Right renal pelvis (tissue), 4 donors: Measurements from ENCODE around the gene HSPG2. TPM values are rescaled to one million over a fixed set of nuclear protein-coding genes. Genes with fewer than 3 reads are reported as not detected.
"Not testable (repeated sequence)": the region's sequence is repeated elsewhere in the genome, so short reads cannot be mapped to it uniquely, and the experiment has no call there.

ENCODE experiments used
- DNase-seq, 4 donors: peaks; one replicate each; pipeline ENCODE4 v3.0.0-alpha.2; 2013; ENCODE audit warnings: low read depth in 4 of 4, low spot score in 3 of 4, missing footprints in 1 of 4
- polyA plus RNA-seq, 4 donors: library from polyadenylated mRNA; unstranded; fragments of 120-200 nt; gene quantifications; one replicate each; pipeline ENCODE4 v1.2.1, GENCODE V29; 2013; ENCODE audit not compliant: insufficient read length in 4 of 4

The HSPG2 gene
- polyA plus RNA-seq, 4 donors, result 147 to 222 (median 176) TPM

- no peak for DNase-seq
Observed at GRCh38 chr1:21935393-21935804, 1.7 kb downstream of the HSPG2 start.

- DNase-seq, result no peak
Observed at GRCh38 chr1:21933397-21934248, 3.5 kb downstream of the HSPG2 start.

GRCh38 chr1:21932127-21932526 lies 5.0 kb downstream of the HSPG2 start:
- no peak for DNase-seq

GRCh38 chr1:21931171-21932093 lies 5.7 kb downstream of the HSPG2 start:
- DNase-seq, result no peak

- no peak for DNase-seq
Observed at GRCh38 chr1:21930629-21931170, 6.4 kb downstream of the HSPG2 start.

- no peak for DNase-seq
Observed at GRCh38 chr1:21930080-21930571, 7.0 kb downstream of the HSPG2 start.

GRCh38 chr1:21927533-21928237 lies 9.4 kb downstream of the HSPG2 start:
- no peak for DNase-seq

GRCh38 chr1:21926814-21927532 lies 10.1 kb downstream of the HSPG2 start:
- no peak for DNase-seq

- no peak for DNase-seq
Observed at GRCh38 chr1:21926065-21926464, 11.0 kb downstream of the HSPG2 start.

- DNase-seq, result no peak
Observed at GRCh38 chr1:21925334-21925940, 11.7 kb downstream of the HSPG2 start.

GRCh38 chr1:21924503-21925005 lies 12.6 kb downstream of the HSPG2 start:
- no peak for DNase-seq

GRCh38 chr1:21922090-21923013 lies 14.8 kb downstream of the HSPG2 start:
- peak in 1 of 4 donors; percentile 73 for DNase-seq

GRCh38 chr1:21921100-21921875 lies 15.8 kb downstream of the HSPG2 start:
- DNase-seq, result peak in 3 of 4 donors; percentile 53 to 84 (median 82)

GRCh38 chr1:21919520-21919919 lies 17.6 kb downstream of the HSPG2 start:
- no peak for DNase-seq

GRCh38 chr1:21917239-21917631 lies 19.9 kb downstream of the HSPG2 start:
- not testable (repeated sequence) for DNase-seq

GRCh38 chr1:21916447-21917238 lies 20.5 kb downstream of the HSPG2 start:
- no peak for DNase-seq
